ENCODE measurements around the gene ANP32A. TPM values are rescaled to one million over a fixed set of nuclear protein-coding genes. Genes with fewer than 3 reads are reported as not detected.

Gene ANP32A
- total and polyA plus RNA-seq, 5 donors from 2014 or later = 71.4 to 104 (median 89.4) TPM

- Histone ChIP-seq H3K27me3 (ENCODE audit: control insufficient read depth, insufficient read depth, low read length) (no peaks in the 10 kb centered on the region), H3K36me3 (ENCODE audit: control insufficient read depth, insufficient read depth, low read length) (no peaks in the 10 kb centered on the region), H3K4me3 (ENCODE audit: low read depth, low read length) (no peak overlapping the region), H3K9me3 (ENCODE audit: control insufficient read depth in 2 of 2, low read length in 2 of 2) (no peaks in the 10 kb centered on the region), H3K4me1 (ENCODE audit: control insufficient read depth, insufficient read depth, low read length, poor library complexity, severe bottlenecking) (peaks cover 3% of the 10 kb centered on the region), H3K27ac (ENCODE audit: insufficient read depth, low read length, poor library complexity, severe bottlenecking) (no peak overlapping the region)
- Mint-ChIP-seq H3K9me3 (peaks cover 0 to 1% (median 0%) of the 10 kb centered on the region in 7 donors), H3K4me1 (peaks cover under 1 to 12% (median 9%) of the 10 kb centered on the region in 4 donors), H3K4me3 (no peak overlapping the region), H3K36me3 (no peaks in the 10 kb centered on the region), H3K27ac (no peak overlapping the region), H3K27me3 (peaks cover 32% of the 10 kb centered on the region)
- no peak for ATAC-seq (ENCODE audit: low read depth in 2 of 2)
- no peak for DNase-seq
These were observed 9.6 kb upstream of the ANP32A start for GRCh38 chr15:68830141-68830785.

GRCh38 chr15:68829068-68829467 is 8.4 kb upstream of the ANP32A start:
- Mint-ChIP-seq H3K4me3 (no peak overlapping the region), H3K9me3 (no peaks in the 10 kb centered on the region)
- peak; percentile 57 to 68 for ATAC-seq (ENCODE audit: low read depth in 2 of 2)

GRCh38 chr15:68823561-68823960 is 2.9 kb upstream of the ANP32A start:
- Histone ChIP-seq H3K9me3 (ENCODE audit: control insufficient read depth in 2 of 2, low read length in 2 of 2) (no peaks in the 10 kb centered on the region), H3K4me3 (ENCODE audit: low read depth, low read length) (no peak overlapping the region), H3K27me3 (ENCODE audit: control insufficient read depth, insufficient read depth, low read length) (no peaks in the 10 kb centered on the region), H3K36me3 (ENCODE audit: control insufficient read depth, insufficient read depth, low read length) (no peaks in the 10 kb centered on the region), H3K4me1 (ENCODE audit: control insufficient read depth, insufficient read depth, low read length, poor library complexity, severe bottlenecking) (peaks cover 9% of the 10 kb centered on the region), H3K27ac (ENCODE audit: insufficient read depth, low read length, poor library complexity, severe bottlenecking) (no peak overlapping the region)
- Mint-ChIP-seq H3K4me1 (peaks cover 5 to 15% (median 8%) of the 10 kb centered on the region in 4 donors), H3K9me3 (peaks cover 0 to 2% (median 0%) of the 10 kb centered on the region in 7 donors), H3K27me3 (peaks cover 5% of the 10 kb centered on the region), H3K27ac (no peak overlapping the region), H3K36me3 (peaks cover 4% of the 10 kb centered on the region), H3K4me3 (no peak overlapping the region)
- DNase-seq (no peak), ATAC-seq (ENCODE audit: low read depth in 2 of 2) (no peak)

More at GRCh38 chr15:68829068-68829467, 8.4 kb upstream of the ANP32A start:
- peak in 2 of 3 donors; percentile 36 to 61 for DNase-seq
- Mint-ChIP-seq H3K36me3 (no peaks in the 10 kb centered on the region), H3K27ac (no peak overlapping the region), H3K4me1 (peaks cover 0 to 9% (median 5%) of the 10 kb centered on the region in 4 donors), H3K27me3 (peaks cover 27% of the 10 kb centered on the region)
- Histone ChIP-seq H3K36me3 (ENCODE audit: control insufficient read depth, insufficient read depth, low read length) (no peaks in the 10 kb centered on the region), H3K4me3 (ENCODE audit: low read depth, low read length) (no peak overlapping the region), H3K27me3 (ENCODE audit: control insufficient read depth, insufficient read depth, low read length) (no peaks in the 10 kb centered on the region), H3K4me1 (ENCODE audit: control insufficient read depth, insufficient read depth, low read length, poor library complexity, severe bottlenecking) (peaks cover 3% of the 10 kb centered on the region), H3K9me3 (ENCODE audit: control insufficient read depth in 2 of 2, low read length in 2 of 2) (no peaks in the 10 kb centered on the region), H3K27ac (ENCODE audit: insufficient read depth, low read length, poor library complexity, severe bottlenecking) (no peak overlapping the region)

GRCh38 chr15:68822818-68823217 is 2.1 kb upstream of the ANP32A start:
- Histone ChIP-seq H3K4me1 (ENCODE audit: control insufficient read depth, insufficient read depth, low read length, poor library complexity, severe bottlenecking) (peaks cover 9% of the 10 kb centered on the region), H3K36me3 (ENCODE audit: control insufficient read depth, insufficient read depth, low read length) (no peaks in the 10 kb centered on the region), H3K27me3 (ENCODE audit: control insufficient read depth, insufficient read depth, low read length) (no peaks in the 10 kb centered on the region), H3K4me3 (ENCODE audit: low read depth, low read length) (peak overlapping the region; percentile 85), H3K9me3 (ENCODE audit: control insufficient read depth in 2 of 2, low read length in 2 of 2) (no peaks in the 10 kb centered on the region), H3K27ac (ENCODE audit: insufficient read depth, low read length, poor library complexity, severe bottlenecking) (no peak overlapping the region)
- DNase-seq (no peak), ATAC-seq (ENCODE audit: low read depth in 2 of 2) (no peak)
- peaks cover 5 to 15% (median 8%) of the 10 kb centered on the region in 4 donors for H3K4me1 Mint-ChIP-seq
- peak overlapping the region in 2 of 4 donors; percentile 13 to 27 for H3K4me3 Mint-ChIP-seq
- peak overlapping the region in 1 of 3 donors; percentile 27 for H3K27ac Mint-ChIP-seq
- peaks cover 5% of the 10 kb centered on the region for H3K27me3 Mint-ChIP-seq
- H3K9me3 Mint-ChIP-seq = peaks cover 0 to 2% (median 0%) of the 10 kb centered on the region in 7 donors
- H3K36me3 Mint-ChIP-seq = peaks cover 4% of the 10 kb centered on the region

- no peak for ATAC-seq (ENCODE audit: low read depth in 2 of 2)
- Histone ChIP-seq H3K9me3 (ENCODE audit: control insufficient read depth in 2 of 2, low read length in 2 of 2) (no peaks in the 10 kb centered on the region), H3K4me1 (ENCODE audit: control insufficient read depth, insufficient read depth, low read length, poor library complexity, severe bottlenecking) (peaks cover 10% of the 10 kb centered on the region), H3K36me3 (ENCODE audit: control insufficient read depth, insufficient read depth, low read length) (no peaks in the 10 kb centered on the region), H3K27ac (ENCODE audit: insufficient read depth, low read length, poor library complexity, severe bottlenecking) (peak overlapping the region; percentile 94), H3K4me3 (ENCODE audit: low read depth, low read length) (peak overlapping the region; percentile 85), H3K27me3 (ENCODE audit: control insufficient read depth, insufficient read depth, low read length) (no peaks in the 10 kb centered on the region)
- peak overlapping the region in 2 of 3 donors; percentile 57 to 84 for H3K27ac Mint-ChIP-seq
- H3K36me3 Mint-ChIP-seq = peaks cover 4% of the 10 kb centered on the region
- DNase-seq = peak in 2 of 3 donors; percentile 13 to 26
- H3K4me1 Mint-ChIP-seq = peaks cover 6 to 19% (median 8%) of the 10 kb centered on the region in 4 donors
- H3K4me3 Mint-ChIP-seq = peak overlapping the region; percentile 84 to 100 (median 94)
- H3K9me3 Mint-ChIP-seq = peaks cover 0 to 2% (median 0%) of the 10 kb centered on the region in 7 donors
- H3K27me3 Mint-ChIP-seq = peaks cover 5% of the 10 kb centered on the region
These were observed 1.2 kb upstream of the ANP32A start for GRCh38 chr15:68821841-68822381.

- Mint-ChIP-seq H3K27me3 (peaks cover 5% of the 10 kb centered on the region), H3K27ac (peak overlapping the region; percentile 57 to 84 (median 74)), H3K9me3 (peaks cover 0 to 2% (median 0%) of the 10 kb centered on the region in 7 donors), H3K4me1 (peaks cover 11 to 25% (median 12%) of the 10 kb centered on the region in 4 donors), H3K36me3 (peaks cover 4% of the 10 kb centered on the region), H3K4me3 (peak overlapping the region; percentile 84 to 100 (median 96))
- Histone ChIP-seq H3K36me3 (ENCODE audit: control insufficient read depth, insufficient read depth, low read length) (no peaks in the 10 kb centered on the region), H3K4me3 (ENCODE audit: low read depth, low read length) (peak overlapping the region; percentile 85), H3K27me3 (ENCODE audit: control insufficient read depth, insufficient read depth, low read length) (no peaks in the 10 kb centered on the region), H3K9me3 (ENCODE audit: control insufficient read depth in 2 of 2, low read length in 2 of 2) (no peaks in the 10 kb centered on the region), H3K4me1 (ENCODE audit: control insufficient read depth, insufficient read depth, low read length, poor library complexity, severe bottlenecking) (peaks cover 16% of the 10 kb centered on the region), H3K27ac (ENCODE audit: insufficient read depth, low read length, poor library complexity, severe bottlenecking) (peak overlapping the region; percentile 94)
- DNase-seq = peak in 1 of 3 donors; percentile 32
- no peak for ATAC-seq (ENCODE audit: low read depth in 2 of 2)
These were observed 620 bp upstream of the ANP32A start for GRCh38 chr15:68821190-68821840.

GRCh38 chr15:68819495-68820294 is 1.0 kb downstream of the ANP32A start:
- Histone ChIP-seq H3K4me3 (ENCODE audit: low read depth, low read length) (peak overlapping the region; percentile 95), H3K27me3 (ENCODE audit: control insufficient read depth, insufficient read depth, low read length) (no peaks in the 10 kb centered on the region), H3K9me3 (ENCODE audit: control insufficient read depth in 2 of 2, low read length in 2 of 2) (no peaks in the 10 kb centered on the region), H3K36me3 (ENCODE audit: control insufficient read depth, insufficient read depth, low read length) (no peaks in the 10 kb centered on the region), H3K4me1 (ENCODE audit: control insufficient read depth, insufficient read depth, low read length, poor library complexity, severe bottlenecking) (peaks cover 26% of the 10 kb centered on the region), H3K27ac (ENCODE audit: insufficient read depth, low read length, poor library complexity, severe bottlenecking) (peak overlapping the region; percentile 94)
- peaks cover 23 to 42% (median 26%) of the 10 kb centered on the region in 4 donors for H3K4me1 Mint-ChIP-seq
- peak in 2 of 3 donors; percentile 48 to 65 for DNase-seq
- peaks cover 0 to 2% (median 0%) of the 10 kb centered on the region in 7 donors for H3K9me3 Mint-ChIP-seq
- H3K27me3 Mint-ChIP-seq = peaks cover 5% of the 10 kb centered on the region
- no peak for ATAC-seq (ENCODE audit: low read depth in 2 of 2)
- peaks cover 4% of the 10 kb centered on the region for H3K36me3 Mint-ChIP-seq
- H3K4me3 Mint-ChIP-seq = peak overlapping the region; percentile 94 to 100 (median 100)
- peak overlapping the region; percentile 98 to 100 (median 99) for H3K27ac Mint-ChIP-seq
